ENCODE data around the gene CD8B2.

DNA sequence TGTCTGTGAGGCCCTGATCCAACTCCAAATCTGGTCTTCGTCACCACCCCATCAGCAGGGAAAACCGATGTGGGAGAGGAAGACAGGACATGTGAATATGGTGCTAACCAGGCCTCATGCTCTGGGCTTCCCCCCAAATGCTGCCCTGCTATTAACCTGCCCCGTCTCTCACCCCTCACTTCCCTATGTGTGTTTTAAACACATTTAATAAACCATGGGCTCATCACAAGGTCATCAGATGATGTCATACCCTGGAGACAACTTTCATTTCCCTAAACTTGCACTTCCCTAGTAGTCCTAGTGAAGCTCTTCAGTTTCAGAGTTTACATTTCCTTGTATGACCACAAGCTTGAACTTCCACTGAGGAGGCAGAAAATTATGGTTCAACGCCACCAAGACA, 49.9 kb downstream of the CD8B2 start:
- TF ChIP-seq EZH2 (IDR thresholded peaks at IDR 0.05): no peak
- TF ChIP-seq POLR2AphosphoS5 (IDR thresholded peaks at IDR 0.05; ENCODE audit: borderline replicate concordance, low read depth, low read length): no peak

Data from SK-N-MC (cell line).